Lung (tissue), 12 donors: ENCODE data around the gene ASAP3. TPM values are rescaled to one million over a fixed set of nuclear protein-coding genes. Genes with fewer than 3 reads are reported as not detected.

ENCODE experiments used
- ATAC-seq: fragments of 200-7000 bp; cut with Tn5 transposase; one replicate; pipeline ENCODE4 v1.9.1; 2020; ENCODE audit warnings: moderate number of reproducible peaks; ENCODE audit not compliant: insufficient read depth, low FRiP score
- DNase-seq, 3 donors: peaks; one replicate each; pipeline ENCODE4 v3.0.0-alpha.2; 2013 to 2017
- H3K27ac ChIP-seq, 2 donors: one replicate each; pipeline ENCODE4 v1.5.1; 2013; ENCODE audit warnings: mild to moderate bottlenecking in 2 of 2, moderate library complexity in 2 of 2, control low read depth in 1 of 2, inconsistent platforms in 1 of 2, low read depth in 1 of 2, low read length in 1 of 2
- H3K27me3 ChIP-seq, 3 donors: one replicate each; pipeline ENCODE4 v1.5.1; 2013; ENCODE audit warnings: low read length in 2 of 3; ENCODE audit not compliant: control insufficient read depth in 3 of 3, insufficient read depth in 3 of 3
- H3K36me3 ChIP-seq, 4 donors: one replicate each; pipeline ENCODE4 v1.5.1; 2013; ENCODE audit warnings: low read length in 4 of 4, mild to moderate bottlenecking in 1 of 4, moderate library complexity in 1 of 4; ENCODE audit not compliant: control insufficient read depth in 4 of 4, insufficient read depth in 4 of 4
- H3K4me1 ChIP-seq, 5 donors: one replicate each; pipeline ENCODE4 v1.5.1; 2013; ENCODE audit warnings: low read length in 5 of 5, mild to moderate bottlenecking in 2 of 5, moderate library complexity in 1 of 5; ENCODE audit not compliant: control insufficient read depth in 5 of 5, insufficient read depth in 5 of 5
- H3K4me3 ChIP-seq: one replicate; pipeline ENCODE4 v1.5.1; 2013; ENCODE audit warnings: mild to moderate bottlenecking, control low read depth, moderate library complexity
- H3K9ac ChIP-seq, 2 donors: one replicate each; pipeline ENCODE4 v1.5.1; 2013; ENCODE audit warnings: low read length in 2 of 2, control low read depth in 1 of 2; ENCODE audit not compliant: insufficient read depth in 1 of 2
- H3K9me3 ChIP-seq, 4 donors: one replicate each; pipeline ENCODE4 v1.5.1; 2013; ENCODE audit warnings: low read length in 3 of 4, mild to moderate bottlenecking in 1 of 4, moderate library complexity in 1 of 4; ENCODE audit not compliant: control insufficient read depth in 4 of 4, insufficient read depth in 3 of 4
- CTCF ChIP-seq: IDR thresholded peaks from 2 replicates; pipeline ENCODE4 v1.5.1; 2012; ENCODE audit warnings: mild to moderate bottlenecking; ENCODE audit errors: control extremely low read depth, extremely low read depth
- WGBS, 2 donors: extraction: QIAGEN DNeasy Blood & Tissue Kit; methylation state at CpG; one replicate each; pipeline ENCODE4 v1.1.7; 2013; 5-methylcytosine and 5-hydroxymethylcytosine counted together
- polyA plus RNA-seq, 2 donors: library from polyadenylated mRNA; stranded (reverse); fragments of 200-250 nt; gene quantifications; one replicate each; pipeline ENCODE4 v1.2.1, GENCODE V29; 2013
- total RNA-seq, 2 donors: library from RNA; depleted of rRNA in 1 of 2; stranded (reverse); fragments of >200 nt in 1 of 2; gene quantifications; one replicate each; pipeline ENCODE4 v1.2.1, GENCODE V29; 2014 to 2021
- donor health status: control.
- donor health status: control.
- donor health status: Bipolar disorder and iron deficiency.
- donor health status: healthy.
- donor health status: DM: yes; HTN: yes; CAD: no.

ASAP3 gene
- total and polyA plus RNA-seq, 4 donors, result 16.9 to 38.1 (median 30.0) TPM

DNA sequence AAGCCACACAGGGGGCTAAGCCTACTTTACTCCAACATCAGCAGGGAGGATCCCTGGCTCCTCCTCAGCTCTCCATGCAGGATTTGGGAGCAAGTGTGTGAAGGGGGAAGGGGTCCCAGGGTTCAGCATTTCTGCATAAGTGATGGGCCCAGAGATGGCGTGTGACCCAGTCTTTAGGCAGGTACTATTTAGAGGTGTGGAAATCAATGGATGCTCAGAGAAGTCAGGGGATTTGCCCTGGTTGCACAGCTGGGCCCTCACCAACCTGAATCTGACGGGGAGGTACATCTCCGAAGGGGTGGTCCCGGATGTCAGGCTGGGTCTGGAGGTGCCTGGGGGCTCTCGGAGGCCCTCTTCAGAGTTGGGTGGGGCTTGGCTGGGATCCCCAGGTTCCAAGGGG lies 52.5 kb downstream of the ASAP3 start:
- Histone ChIP-seq H3K36me3 (peaks cover 18 to 36% (median 26%) of the 10 kb centered on the region in 4 donors), H3K27ac (no peak overlapping the region)

GRCh38 chr1:23430803-23431202 lies 53.2 kb downstream of the ASAP3 start:
- Histone ChIP-seq H3K27me3 (no peaks in the 10 kb centered on the region), H3K27ac (no peak overlapping the region), H3K4me1 (peaks cover 0 to 2% (median 0%) of the 10 kb centered on the region in 5 donors), H3K9me3 (no peaks in the 10 kb centered on the region), H3K9ac (no peak overlapping the region), H3K4me3 (no peak overlapping the region), H3K36me3 (peaks cover 18 to 35% (median 26%) of the 10 kb centered on the region in 4 donors)
- no peak for TF ChIP-seq CTCF
- WGBS, 2 donors, result 92 to 98% methylated on average over 12 of the region's 12 CpGs
- no peak for DNase-seq
- ATAC-seq, result no peak

More for the DNA sequence above, 52.5 kb downstream of the ASAP3 start:
- peaks cover 0 to 2% (median 0%) of the 10 kb centered on the region in 5 donors for H3K4me1 ChIP-seq
- no peak for ATAC-seq
- 92% methylated on average over 5 of the region's 5 CpGs for WGBS, 2 donors
- no peak overlapping the region for H3K9ac ChIP-seq
- no peak for DNase-seq
- no peaks in the 10 kb centered on the region for H3K9me3 ChIP-seq
- H3K27me3 ChIP-seq, result no peaks in the 10 kb centered on the region
- no peak for TF ChIP-seq CTCF
- no peak overlapping the region for H3K4me3 ChIP-seq

DNA sequence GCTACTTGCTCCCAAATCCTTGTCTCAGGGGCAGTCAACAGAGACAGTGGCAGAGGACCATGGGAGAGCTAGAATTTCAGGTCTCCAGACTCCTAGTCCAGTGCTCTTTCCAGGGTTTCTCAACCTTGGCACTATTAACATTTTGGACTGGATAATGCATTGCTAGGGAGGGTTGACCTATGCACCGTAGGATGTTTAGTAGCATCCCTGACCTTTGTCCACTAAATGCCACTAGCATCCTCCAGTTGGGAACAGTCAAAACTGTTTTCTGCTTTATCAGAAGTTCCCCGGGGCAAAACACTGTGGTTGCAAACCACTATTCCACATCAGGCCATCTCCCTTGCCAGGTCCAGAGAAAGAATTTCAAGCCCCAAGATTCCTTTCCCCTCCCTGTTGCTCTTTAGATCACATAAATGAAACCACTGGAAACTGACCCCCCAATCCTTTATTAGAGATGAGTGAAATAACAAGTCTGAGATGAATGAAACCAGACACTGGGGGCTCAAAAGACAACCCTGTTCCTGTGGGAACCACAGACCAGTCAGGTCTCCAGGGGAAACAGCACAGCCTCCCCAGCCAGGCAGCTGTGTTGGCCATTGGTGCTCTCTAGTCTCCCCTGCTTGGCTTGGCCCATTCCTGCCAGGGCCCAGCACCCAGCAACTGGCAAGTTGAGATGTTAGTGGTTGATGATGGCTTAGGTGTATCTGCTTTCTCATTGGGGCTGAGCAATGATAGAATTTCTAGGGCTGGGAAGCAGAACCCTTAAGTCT lies 55.7 kb downstream of the ASAP3 start:
- Histone ChIP-seq H3K27ac (no peak overlapping the region), H3K9ac (no peak overlapping the region), H3K27me3 (peaks cover 0 to 5% (median 0%) of the 10 kb centered on the region in 3 donors), H3K4me1 (peaks cover 0 to 11% (median 9%) of the 10 kb centered on the region in 5 donors), H3K36me3 (peaks cover 11 to 20% (median 16%) of the 10 kb centered on the region in 4 donors), H3K4me3 (no peak overlapping the region), H3K9me3 (no peaks in the 10 kb centered on the region)
- WGBS, 2 donors, result 92 to 96% methylated on average over 2 of the region's 2 CpGs
- no peak for TF ChIP-seq CTCF
- no peak for DNase-seq
- no peak for ATAC-seq
